HepG2 (cell line): ENCODE measurements around the gene TUBA4B. TPM values are rescaled to one million over a fixed set of nuclear protein-coding genes. Genes with fewer than 3 reads are reported as not detected.
A peak's percentile ranks its signal among the peaks of the same experiment; 100 is the strongest.

Experiments
- ATF2 ChIP-seq: sonication (generic); formaldehyde crosslinking; IDR thresholded peaks from 2 replicates; pipeline ENCODE4 v1.4.0; 2020; ENCODE audit warnings: missing genetic modification reagents
- BCLAF1 ChIP-seq: fragments of 450-650 bp; IDR thresholded peaks from 2 replicates; pipeline ENCODE4 v1.6.1; 2017; ENCODE audit warnings: mild to moderate bottlenecking
- CREBL2 ChIP-seq: sonication (generic); formaldehyde crosslinking; IDR thresholded peaks from 2 replicates; pipeline ENCODE4 v1.8.1; 2023; ENCODE audit warnings: missing genetic modification reagents, mild to moderate bottlenecking, borderline replicate concordance
- GABPB1 ChIP-seq: IDR thresholded peaks from 2 replicates; pipeline ENCODE4 v1.6.1; 2016; ENCODE audit warnings: mild to moderate bottlenecking, missing genetic modification reagents, moderate library complexity, missing compliant biosample characterization
- GATAD1 ChIP-seq: IDR thresholded peaks from 2 replicates; pipeline ENCODE4 v1.6.1; 2016; ENCODE audit warnings: missing genetic modification reagents, missing compliant biosample characterization
- HHEX ChIP-seq: IDR thresholded peaks from 2 replicates; pipeline ENCODE4 v1.6.1; 2016; ENCODE audit warnings: control low read depth
- HNRNPH1 ChIP-seq: fragments of 200-400 bp; formaldehyde crosslinking; optimal IDR thresholded peaks from 2 replicates; pipeline ENCODE3; 2017; ENCODE audit warnings: mild to moderate bottlenecking, low read depth, low read length
- HNRNPLL ChIP-seq: fragments of 200-400 bp; formaldehyde crosslinking; IDR thresholded peaks from 2 replicates; pipeline ENCODE4 v1.6.1; 2017; ENCODE audit warnings: mild to moderate bottlenecking, low read depth, low read length; ENCODE audit not compliant: poor library complexity, severe bottlenecking
- HOXD1 ChIP-seq: sonication (generic); formaldehyde crosslinking; IDR thresholded peaks from 2 replicates; pipeline ENCODE4 v1.5.0; 2020; ENCODE audit warnings: missing genetic modification reagents
- MAFF ChIP-seq: IDR thresholded peaks from 2 replicates; pipeline ENCODE4 v1.6.1; 2011; ENCODE audit warnings: low read depth, low read length, improper control_type of control experiment
- NR1H2 ChIP-seq: sonication (generic); formaldehyde crosslinking; IDR thresholded peaks from 2 replicates; pipeline ENCODE4 v1.8.1; 2022; ENCODE audit warnings: low read depth, missing genetic modification reagents, borderline replicate concordance
- PCBP1 ChIP-seq: fragments of 200-400 bp; formaldehyde crosslinking; IDR thresholded peaks from 2 replicates; pipeline ENCODE4 v1.6.1; 2017; ENCODE audit warnings: mild to moderate bottlenecking, low read depth, low read length, borderline replicate concordance
- SCMH1 ChIP-seq: sonication (generic); formaldehyde crosslinking; IDR thresholded peaks from 2 replicates; pipeline ENCODE4 v1.9.0; 2021; ENCODE audit warnings: missing genetic modification reagents, mild to moderate bottlenecking, borderline replicate concordance
- TEF ChIP-seq: sonication (generic); formaldehyde crosslinking; IDR thresholded peaks from 2 replicates; pipeline ENCODE4 v1.5.0; 2020; ENCODE audit warnings: missing genetic modification reagents
- THAP11 ChIP-seq: IDR thresholded peaks from 2 replicates; pipeline ENCODE4 v1.6.1; 2016; ENCODE audit warnings: missing biosample characterization, missing genetic modification reagents
- XRCC5 ChIP-seq: fragments of 200-400 bp; formaldehyde crosslinking; optimal IDR thresholded peaks from 2 replicates; pipeline ENCODE3; 2017; ENCODE audit warnings: mild to moderate bottlenecking, low read length
- ZBTB38 ChIP-seq: sonication (generic); formaldehyde crosslinking; IDR thresholded peaks from 2 replicates; pipeline ENCODE4 v1.5.1; 2020; ENCODE audit warnings: mild to moderate bottlenecking, missing genetic modification reagents
- ZNF512B ChIP-seq: sonication (generic); formaldehyde crosslinking; IDR thresholded peaks from 2 replicates; pipeline ENCODE4 v1.5.1; 2020; ENCODE audit warnings: missing genetic modification reagents, mild to moderate bottlenecking, borderline replicate concordance
- ZNF570 ChIP-seq: sonication (generic); formaldehyde crosslinking; IDR thresholded peaks from 2 replicates; pipeline ENCODE4 v1.4.0; 2020; ENCODE audit warnings: mild to moderate bottlenecking, missing genetic modification reagents, borderline replicate concordance
- ZNF597 ChIP-seq: sonication (generic); formaldehyde crosslinking; IDR thresholded peaks from 2 replicates; pipeline ENCODE4 v1.5.0; 2020; ENCODE audit warnings: missing genetic modification reagents
- polyA plus RNA-seq, 8 experiments: library from polyadenylated mRNA; depleted of rRNA in 3 of 8; stranded (reverse) in 7 of 8; unstranded in 1 of 8; fragments of >200 nt; fragmentation: Illumina TruSeq in 4 of 8; extraction: Trizol in 4 of 8; gene quantifications; 2 replicates each; pipeline versions ENCODE4 v1.2.1 to v1.2.3, GENCODE V29; 2011 to 2016; ENCODE audit warnings: low read depth in 4 of 8, missing spikeins in 1 of 8, mixed read lengths in 1 of 8; ENCODE audit not compliant: insufficient read depth in 1 of 8
- total RNA-seq, 5 experiments: library from RNA; depleted of rRNA; stranded (reverse); fragments of >200 nt; fragmentation: Illumina TruSeq; extraction: Trizol; gene quantifications; 2 replicates each; pipeline ENCODE4 v1.2.3, GENCODE V29; 2016; ENCODE audit warnings: low read depth in 1 of 5

Gene TUBA4B
- total and polyA plus RNA-seq, 2 of the 13 experiments (the other 11 are each of a cell fraction or from before 2014, with no cell fraction given), result 0.18 to 0.22 TPM

GRCh38 chr2:219247678-219248642, 5.1 kb upstream of the TUBA4B start (continued):
- no peak for TF ChIP-seq HNRNPH1
- no peak for TF ChIP-seq THAP11 (CRISPR knock-in tag)
- TF ChIP-seq HNRNPLL, result no peak
- TF ChIP-seq SCMH1 (CRISPR knock-in tag), result no peak
- no peak for TF ChIP-seq ATF2
- TF ChIP-seq ZNF570 (CRISPR knock-in tag), result no peak
- TF ChIP-seq ZNF512B (CRISPR knock-in tag), result no peak
- TF ChIP-seq MAFF, result peak; percentile 67
- TF ChIP-seq BCLAF1, result no peak
- no peak for TF ChIP-seq HHEX
- no peak for TF ChIP-seq GATAD1 (CRISPR knock-in tag)
- peak; percentile 51 for TF ChIP-seq XRCC5
- no peak for TF ChIP-seq NR1H2 (CRISPR knock-in tag)
- no peak for TF ChIP-seq GABPB1 (CRISPR knock-in tag)
- no peak for TF ChIP-seq HOXD1 (CRISPR knock-in tag)
- no peak for TF ChIP-seq PCBP1
- no peak for TF ChIP-seq ZNF597 (CRISPR knock-in tag)
- TF ChIP-seq ZBTB38 (CRISPR knock-in tag), result peak; percentile 93; the same call in 1 of the 2 replicates
- TF ChIP-seq CREBL2 (CRISPR knock-in tag), result no peak
- no peak for TF ChIP-seq TEF (CRISPR knock-in tag)
